IMR-90 (cell line): ENCODE measurements around the gene ZFR. TPM values are rescaled to one million over a fixed set of nuclear protein-coding genes. Genes with fewer than 3 reads are reported as not detected.

ENCODE experiments used
- ATAC-seq: fragments of 200-7000 bp; cut with Tn5 transposase; 2 replicates; pipeline ENCODE4 v1.9.1; 2020; ENCODE audit warnings: low read depth, mild to moderate bottlenecking, moderate library complexity
- BruUV-seq: library from RNA; stranded (reverse); fragments of 400-500 nt; replicated peaks from 2 replicates; lab custom pipeline; 2021; lab: Mats Ljungman, UMichigan
- CTCF ChIA-PET: fragments of 300-600 bp; formaldehyde crosslinking; extraction: SDS; loops from one replicate; lab custom pipeline; 2021; ENCODE audit warnings: antibody characterized with exemption; lab: Yijun Ruan, JAX
- POLR2A ChIA-PET: fragments of 300-600 bp; sonication (Branson Sonifier 250); formaldehyde crosslinking; loops from one replicate; lab custom pipeline; 2022; ENCODE audit warnings: antibody characterized with exemption; ENCODE audit not compliant: unreplicated experiment; lab: Charles Lee
- DNase-seq: peaks from one replicate; pipeline ENCODE4 v3.0.0; 2013
- H2AFZ ChIP-seq: replicated peaks from 2 replicates; pipeline ENCODE3; 2013; ENCODE audit warnings: low read length, mild to moderate bottlenecking; ENCODE audit not compliant: poor library complexity
- H2AK5ac ChIP-seq: 2 replicates; pipeline ENCODE4 v1.6.1; 2013; ENCODE audit warnings: low read depth, low read length, inconsistent platforms
- H2AK9ac ChIP-seq: replicated peaks from 2 replicates; pipeline ENCODE3; 2013; ENCODE audit warnings: mild to moderate bottlenecking, low read depth, low read length, moderate library complexity; ENCODE audit not compliant: poor library complexity
- H2BK120ac ChIP-seq: 2 replicates; pipeline ENCODE4 v1.6.1; 2013; ENCODE audit warnings: low read depth, low read length, inconsistent platforms
- H2BK15ac ChIP-seq: 3 replicates; pipeline ENCODE4 v1.6.1; 2013; ENCODE audit warnings: low read depth, low read length, inconsistent platforms
- H2BK20ac ChIP-seq: 2 replicates; pipeline ENCODE4 v1.6.1; 2013; ENCODE audit warnings: low read depth, mild to moderate bottlenecking, inconsistent platforms, low read length, moderate library complexity
- H2BK5ac ChIP-seq: 2 replicates; pipeline ENCODE4 v1.6.1; 2013; ENCODE audit warnings: mild to moderate bottlenecking, low read depth, low read length, inconsistent platforms; ENCODE audit not compliant: poor library complexity, severe bottlenecking
- H3K14ac ChIP-seq: replicated peaks from 2 replicates; pipeline ENCODE4 v1.6.1; 2013; ENCODE audit warnings: low read depth, low read length, inconsistent platforms
- H3K18ac ChIP-seq: 2 replicates; pipeline ENCODE4 v1.6.1; 2013; ENCODE audit warnings: low read depth, low read length, control low read depth
- H3K23ac ChIP-seq: 2 replicates; pipeline ENCODE4 v1.6.1; 2013; ENCODE audit warnings: low read depth, low read length, inconsistent platforms
- H3K27ac ChIP-seq: 2 replicates; pipeline ENCODE4 v1.5.1; 2013; ENCODE audit warnings: mild to moderate bottlenecking, control low read depth, low read length; ENCODE audit not compliant: insufficient read depth
- H3K27me3 ChIP-seq: 2 replicates; pipeline ENCODE4 v1.6.1; 2013; ENCODE audit warnings: low read length; ENCODE audit not compliant: control insufficient read depth, insufficient read depth
- H3K36me3 ChIP-seq: 2 replicates; pipeline ENCODE4 v1.6.1; 2013; ENCODE audit warnings: low read length, mixed read lengths; ENCODE audit not compliant: control insufficient read depth, insufficient read depth
- H3K4ac ChIP-seq: 2 replicates; pipeline ENCODE4 v1.6.1; 2013; ENCODE audit warnings: low read depth, low read length, inconsistent platforms
- H3K4me1 ChIP-seq: 2 replicates; pipeline ENCODE4 v1.6.1; 2013; ENCODE audit warnings: low read length, mixed read lengths; ENCODE audit not compliant: control insufficient read depth, insufficient read depth
- H3K4me2 ChIP-seq: 2 replicates; pipeline ENCODE4 v1.6.1; 2013; ENCODE audit warnings: low read depth, mild to moderate bottlenecking, control low read depth, low read length, moderate library complexity
- H3K4me3 ChIP-seq: 2 replicates; pipeline ENCODE4 v1.5.1; 2013; ENCODE audit warnings: low read depth, mild to moderate bottlenecking, control low read depth, low read length, moderate library complexity; ENCODE audit not compliant: insufficient read depth
- H3K56ac ChIP-seq: 2 replicates; pipeline ENCODE4 v1.6.1; 2013; ENCODE audit warnings: low read length, inconsistent platforms; ENCODE audit not compliant: insufficient read depth; ENCODE audit errors: extremely low read depth
- H3K79me1 ChIP-seq, 2 experiments: 2 replicates each; pipeline ENCODE4 v1.6.1; 2013; ENCODE audit warnings: low read length in 2 of 2, inconsistent platforms in 1 of 2, low read depth in 1 of 2
- H3K9ac ChIP-seq: 2 replicates; pipeline ENCODE4 v1.6.1; 2013; ENCODE audit warnings: low read depth, low read length, control low read depth
- H3K9me1 ChIP-seq: 2 replicates; pipeline ENCODE4 v1.6.1; 2013; ENCODE audit warnings: low read length, inconsistent platforms; ENCODE audit not compliant: insufficient read depth
- H3K9me3 ChIP-seq: 2 replicates; pipeline ENCODE4 v1.6.1; 2013; ENCODE audit warnings: low read length; ENCODE audit not compliant: control insufficient read depth, insufficient read depth
- H4K20me1 ChIP-seq: 2 replicates; pipeline ENCODE4 v1.6.1; 2013; ENCODE audit warnings: low read length, inconsistent platforms; ENCODE audit not compliant: insufficient read depth
- H4K5ac ChIP-seq: 2 replicates; pipeline ENCODE4 v1.6.1; 2013; ENCODE audit warnings: mild to moderate bottlenecking, low read depth, low read length, control low read depth
- H4K8ac ChIP-seq, 2 experiments: 2 replicates each; pipeline ENCODE4 v1.6.1; 2013; ENCODE audit warnings: low read depth in 2 of 2, low read length in 2 of 2, control low read depth in 1 of 2, inconsistent platforms in 1 of 2
- H4K91ac ChIP-seq: 2 replicates; pipeline ENCODE4 v1.6.1; 2013; ENCODE audit warnings: low read depth, low read length, inconsistent platforms; ENCODE audit not compliant: insufficient read depth
- CEBPB ChIP-seq: IDR thresholded peaks from 2 replicates; pipeline ENCODE4 v1.6.1; 2012; ENCODE audit warnings: low read depth, low read length, improper control_type of control experiment
- CHD1 ChIP-seq: IDR thresholded peaks from 2 replicates; pipeline ENCODE4 v1.6.1; 2012; ENCODE audit warnings: low read depth, low read length, improper control_type of control experiment
- ELK1 ChIP-seq: fragments of 150-350 bp; IDR thresholded peaks from 2 replicates; pipeline ENCODE4 v1.6.1; 2016; ENCODE audit warnings: low read depth, mild to moderate bottlenecking, low read length, moderate library complexity, borderline replicate concordance
- FOS ChIP-seq: fragments of 150-350 bp; IDR thresholded peaks from 2 replicates; pipeline ENCODE4 v1.6.1; 2016; ENCODE audit warnings: low read depth, low read length
- MAFK ChIP-seq: IDR thresholded peaks from 2 replicates; pipeline ENCODE4 v1.6.1; 2012; ENCODE audit warnings: low read depth, low read length, improper control_type of control experiment
- MAZ ChIP-seq: IDR thresholded peaks from 2 replicates; pipeline ENCODE4 v1.6.1; 2012; ENCODE audit warnings: low read depth, mild to moderate bottlenecking, low read length, improper control_type of control experiment, moderate library complexity, borderline replicate concordance
- MXI1 ChIP-seq: IDR thresholded peaks from 2 replicates; pipeline ENCODE4 v1.6.1; 2012; ENCODE audit warnings: low read depth, mild to moderate bottlenecking, low read length, moderate library complexity, borderline replicate concordance
- NFE2L2 ChIP-seq: fragments of 150-350 bp; IDR thresholded peaks from 2 replicates; pipeline ENCODE4 v1.6.1; 2016; ENCODE audit warnings: low read depth, mild to moderate bottlenecking, low read length
- POLR2A ChIP-seq: IDR thresholded peaks from 2 replicates; pipeline ENCODE4 v1.6.1; 2012; ENCODE audit warnings: mild to moderate bottlenecking, low read depth, low read length
- RCOR1 ChIP-seq: IDR thresholded peaks from 2 replicates; pipeline ENCODE4 v1.6.1; 2012; ENCODE audit warnings: mild to moderate bottlenecking, low read length, improper control_type of control experiment; ENCODE audit not compliant: insufficient replicate concordance
- RFX5 ChIP-seq: IDR thresholded peaks from 2 replicates; pipeline ENCODE4 v1.8.0; 2012; ENCODE audit warnings: low read depth, mild to moderate bottlenecking, low read length, moderate library complexity
- SMC3 ChIP-seq: fragments of 150-350 bp; IDR thresholded peaks from 2 replicates; pipeline ENCODE4 v1.6.1; 2016; ENCODE audit warnings: low read depth, mild to moderate bottlenecking, antibody characterized with exemption, low read length, moderate library complexity
- USF2 ChIP-seq: fragments of 150-350 bp; IDR thresholded peaks from 2 replicates; pipeline ENCODE4 v1.6.1; 2017; ENCODE audit warnings: mild to moderate bottlenecking, antibody characterized with exemption, low read length, low read depth
- WGBS, 2 experiments: methylation state at CpG; one replicate each; pipeline versions ENCODE4 v1.1.5 to v1.1.7; 2013; ENCODE audit warnings: missing lambda C conversion rate in 2 of 2; ENCODE audit not compliant: insufficient read length in 1 of 2; ENCODE audit errors: extremely low coverage in 2 of 2; 5-methylcytosine and 5-hydroxymethylcytosine counted together
- dilution Hi-C: fragments of 300-500 bp; cut with HindIII; formaldehyde crosslinking; loops from one replicate; pipeline ENCODE4 v1.14.3; 2018; ENCODE audit warnings: low sequenced_read_pairs; ENCODE audit not compliant: unreplicated experiment
- in situ Hi-C: fragments of 300-500 bp; cut with MboI; formaldehyde crosslinking; loops from 3 replicates; pipeline ENCODE4 v1.14.3; 2019; ENCODE audit warnings: low sequenced_read_pairs, inconsistent platforms, mixed read lengths
- intact Hi-C: fragments of 100-400 bp; cut with micrococcal nuclease; formaldehyde crosslinking; loops from 2 replicates; pipeline ENCODE4 v1.10.0; 2022
- polyA plus RNA-seq, 3 experiments: library from polyadenylated mRNA; depleted of rRNA; stranded (reverse); fragments of >200 nt; gene quantifications; 2 replicates each; pipeline ENCODE4 v1.2.3, GENCODE V29; 2012; ENCODE audit warnings: low replicate concordance in 1 of 3
- total RNA-seq: library from RNA; depleted of rRNA; stranded (reverse); fragments of >200 nt; gene quantifications from 2 replicates; pipeline ENCODE4 v1.2.3, GENCODE V29; 2012
- TF ChIP-seq, protein P1 (sequence below): conservative IDR thresholded peaks from 2 replicates; pipeline ENCODE4 v1.5.1; 2012; ENCODE audit warnings: mild to moderate bottlenecking, low read depth, low read length, improper control_type of control experiment

ZFR gene
- total and polyA plus RNA-seq, 2 of the 4 experiments (the other 2 are of a cell fraction): 30.4 to 81.4 TPM

- H3K27ac ChIP-seq: no peak overlapping the region
- H2BK15ac ChIP-seq: no peak overlapping the region
- H3K9ac ChIP-seq: no peak overlapping the region
- no peaks in the 10 kb centered on the region for H3K4me1 ChIP-seq
- H3K36me3 ChIP-seq: peaks cover 45% of the 10 kb centered on the region
- dilution Hi-C loops (no loop called here), intact Hi-C loops (no loop called here), in situ Hi-C loops (no loop called here)
- H3K4me2 ChIP-seq: no peak overlapping the region
- no peak overlapping the region for H2BK20ac ChIP-seq
- no peak overlapping the region for H4K8ac ChIP-seq
- no peak overlapping the region for H3K56ac ChIP-seq
- no peak overlapping the region for H2AFZ ChIP-seq
- TF ChIP-seq RFX5 (no peak), USF2 (no peak), FOS (no peak), CEBPB (no peak), MXI1 (no peak), MAZ (no peak), NFE2L2 (no peak), CHD1 (no peak), RCOR1 (no peak), MAFK (no peak), ELK1 (no peak), POLR2A (no peak), SMC3 (no peak)
- TF ChIP-seq, protein P1, sequence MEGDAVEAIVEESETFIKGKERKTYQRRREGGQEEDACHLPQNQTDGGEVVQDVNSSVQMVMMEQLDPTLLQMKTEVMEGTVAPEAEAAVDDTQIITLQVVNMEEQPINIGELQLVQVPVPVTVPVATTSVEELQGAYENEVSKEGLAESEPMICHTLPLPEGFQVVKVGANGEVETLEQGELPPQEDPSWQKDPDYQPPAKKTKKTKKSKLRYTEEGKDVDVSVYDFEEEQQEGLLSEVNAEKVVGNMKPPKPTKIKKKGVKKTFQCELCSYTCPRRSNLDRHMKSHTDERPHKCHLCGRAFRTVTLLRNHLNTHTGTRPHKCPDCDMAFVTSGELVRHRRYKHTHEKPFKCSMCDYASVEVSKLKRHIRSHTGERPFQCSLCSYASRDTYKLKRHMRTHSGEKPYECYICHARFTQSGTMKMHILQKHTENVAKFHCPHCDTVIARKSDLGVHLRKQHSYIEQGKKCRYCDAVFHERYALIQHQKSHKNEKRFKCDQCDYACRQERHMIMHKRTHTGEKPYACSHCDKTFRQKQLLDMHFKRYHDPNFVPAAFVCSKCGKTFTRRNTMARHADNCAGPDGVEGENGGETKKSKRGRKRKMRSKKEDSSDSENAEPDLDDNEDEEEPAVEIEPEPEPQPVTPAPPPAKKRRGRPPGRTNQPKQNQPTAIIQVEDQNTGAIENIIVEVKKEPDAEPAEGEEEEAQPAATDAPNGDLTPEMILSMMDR: no peak
- no peak overlapping the region for H3K4me3 ChIP-seq
- no peaks in the 10 kb centered on the region for H3K27me3 ChIP-seq
- H2AK9ac ChIP-seq: no peak overlapping the region
- ATAC-seq (no peak), DNase-seq (no peak)
- H4K91ac ChIP-seq: no peak overlapping the region
- no peak overlapping the region for H3K18ac ChIP-seq
- H2BK5ac ChIP-seq: no peak overlapping the region
- no peak overlapping the region for H2AK5ac ChIP-seq
- no peak overlapping the region for H2BK120ac ChIP-seq
- peaks cover 15 to 28% of the 10 kb centered on the region in 2 experiments for H3K79me1 ChIP-seq
- H3K9me1 ChIP-seq: 0 out of 2 replicates have a peak, but pooled peaks cover 4% of the 10 kb centered on the region
- H4K20me1 ChIP-seq: peaks cover 7% of the 10 kb centered on the region; the same call in 1 of the 2 replicates
- H4K5ac ChIP-seq: no peak overlapping the region
- H3K4ac ChIP-seq: no peak overlapping the region
- no peak overlapping the region for H3K23ac ChIP-seq
- no peaks in the 10 kb centered on the region for H3K9me3 ChIP-seq
- no CpG with 5 or more reads among the region's 2 CpGs for WGBS, 2 experiments
- ChIA-PET POLR2A (interaction anchor here (0.6 kb wide), 1 partner anchor 9 kb away, joined by 3 read pairs; no protein-coding TSS in a partner anchor), CTCF (interaction anchor here (1.1 to 1.3 kb wide), 2 partner anchors 9 to 178 kb away, joined by 3 read pairs; partner anchors contain the start of gene SUB1)
- H3K14ac ChIP-seq: no peak overlapping the region
- BruUV-seq: no TSS peak
Measured at GRCh38 chr5:32406650-32407049, 37.9 kb downstream of the ZFR start.
